ENCODE measurements around the gene GNA12. TPM values are rescaled to one million over a fixed set of nuclear protein-coding genes. Genes with fewer than 3 reads are reported as not detected.
"Not testable (repeated sequence)": the region's sequence is repeated elsewhere in the genome, so short reads cannot be mapped to it uniquely, and the experiment has no call there.

Gene GNA12
- total RNA-seq, 2 donors from 2014 or later, result 12.2 to 17.5 TPM

DNA sequence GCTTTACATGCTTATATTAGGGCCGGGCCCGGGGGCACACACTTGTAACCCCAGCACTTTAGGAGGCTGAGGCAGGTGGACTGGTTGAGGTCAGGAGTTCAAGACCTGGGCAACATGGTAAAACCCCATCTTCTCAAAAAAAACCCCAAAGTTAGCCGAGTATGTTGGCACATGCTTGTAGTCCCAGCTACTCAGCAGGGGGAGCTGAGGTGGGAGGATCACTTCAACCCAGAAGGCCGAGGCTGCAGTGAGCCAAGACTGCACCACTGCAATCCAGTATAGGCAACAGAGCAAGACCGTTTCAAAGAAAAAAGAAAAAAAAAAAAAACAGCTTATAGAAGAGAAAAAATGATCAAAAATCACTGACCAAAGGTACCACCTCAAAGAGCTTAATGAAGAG, 93.0 kb downstream of the GNA12 start:
- DNase-seq (no peak), ATAC-seq (no peak)
- Histone ChIP-seq H3K36me3 (replicated peaks in 1 of 2; ENCODE audit: insufficient read depth in 1 of 2, low read depth in 2 of 2) (no peaks in the 10 kb centered on the region), H3K27ac (no peak overlapping the region), H3K4me3 (no peak overlapping the region), H3K27me3 (no peaks in the 10 kb centered on the region), H3K4me1 (no peaks in the 10 kb centered on the region), H3K9me3 (no peaks in the 10 kb centered on the region)
- intact Hi-C loops (cut with DNase I), result no loop called here
- 59 to 63% methylated on average over 5 of the region's 5 CpGs for WGBS, 2 donors
- no peak for TF ChIP-seq POLR2A (IDR thresholded peaks at IDR 0.05)
- no peak for TF ChIP-seq CTCF (IDR thresholded peaks at IDR 0.05)

- intact Hi-C loops (cut with DNase I), result no loop called here
- DNase-seq (no peak), ATAC-seq (no peak)
- Histone ChIP-seq H3K27ac (no peak overlapping the region), H3K27me3 (no peaks in the 10 kb centered on the region), H3K9me3 (no peaks in the 10 kb centered on the region), H3K36me3 (replicated peaks in 1 of 2; ENCODE audit: insufficient read depth in 1 of 2, low read depth in 2 of 2) (no peaks in the 10 kb centered on the region), H3K4me3 (no peak overlapping the region), H3K4me1 (no peaks in the 10 kb centered on the region)
- no peak for TF ChIP-seq POLR2A (IDR thresholded peaks at IDR 0.05)
- no peak for TF ChIP-seq CTCF (IDR thresholded peaks at IDR 0.05)
- 87 to 91% methylated on average over 5 of the region's 5 CpGs for WGBS, 2 donors
Observed at GRCh38 chr7:2750004-2750407, 94.1 kb downstream of the GNA12 start.

- intact Hi-C loops (cut with DNase I); H3K9me3 ChIP-seq; H3K36me3 ChIP-seq (replicated peaks in 1 of 2; ENCODE audit: insufficient read depth in 1 of 2, low read depth in 2 of 2); ATAC-seq; H3K4me1 ChIP-seq; H3K4me3 ChIP-seq; DNase-seq; H3K27ac ChIP-seq; H3K27me3 ChIP-seq: not testable (repeated sequence)
Observed at GRCh38 chr7:2748684-2749083, 95.4 kb downstream of the GNA12 start.

DNA sequence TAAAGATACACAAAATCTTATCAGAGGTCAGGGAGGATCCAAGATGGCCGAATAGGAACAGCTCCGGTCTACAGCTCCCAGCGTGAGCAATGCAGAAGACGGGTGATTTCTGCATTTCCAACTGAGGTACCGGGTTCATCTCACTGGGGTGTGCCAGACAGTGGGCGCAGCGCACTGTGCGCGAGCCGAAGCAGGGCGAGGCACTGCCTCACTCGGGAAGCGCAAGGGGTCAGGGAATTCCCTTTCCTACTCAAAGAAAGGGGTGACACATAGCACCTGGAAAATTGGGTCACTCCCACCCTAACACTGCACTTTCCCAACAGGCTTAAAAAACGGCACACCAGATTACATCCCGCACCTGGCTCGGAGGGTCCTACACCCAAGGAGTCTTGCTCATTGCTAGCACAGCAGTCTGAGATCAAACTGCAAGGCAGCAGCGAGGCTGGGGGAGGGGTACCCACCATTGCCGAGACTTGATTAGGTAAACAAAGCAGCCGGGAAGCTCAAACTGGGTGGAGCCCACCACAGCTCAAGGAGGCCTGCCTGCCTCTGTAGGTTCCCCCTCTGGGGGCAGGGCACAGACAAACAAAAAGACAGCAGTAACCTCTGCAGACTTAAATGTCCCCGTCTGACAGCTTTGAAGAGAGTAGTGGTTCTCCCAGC, 100.5 kb downstream of the GNA12 start:
- DNase-seq; intact Hi-C loops (cut with DNase I); H3K9me3 ChIP-seq; H3K36me3 ChIP-seq (replicated peaks in 1 of 2; ENCODE audit: insufficient read depth in 1 of 2, low read depth in 2 of 2); H3K27ac ChIP-seq; H3K27me3 ChIP-seq; H3K4me3 ChIP-seq; ATAC-seq; H3K4me1 ChIP-seq: not testable (repeated sequence)
- 94 to 97% methylated on average over 14 to 20 of the region's 20 CpGs for WGBS, 2 donors

DNA sequence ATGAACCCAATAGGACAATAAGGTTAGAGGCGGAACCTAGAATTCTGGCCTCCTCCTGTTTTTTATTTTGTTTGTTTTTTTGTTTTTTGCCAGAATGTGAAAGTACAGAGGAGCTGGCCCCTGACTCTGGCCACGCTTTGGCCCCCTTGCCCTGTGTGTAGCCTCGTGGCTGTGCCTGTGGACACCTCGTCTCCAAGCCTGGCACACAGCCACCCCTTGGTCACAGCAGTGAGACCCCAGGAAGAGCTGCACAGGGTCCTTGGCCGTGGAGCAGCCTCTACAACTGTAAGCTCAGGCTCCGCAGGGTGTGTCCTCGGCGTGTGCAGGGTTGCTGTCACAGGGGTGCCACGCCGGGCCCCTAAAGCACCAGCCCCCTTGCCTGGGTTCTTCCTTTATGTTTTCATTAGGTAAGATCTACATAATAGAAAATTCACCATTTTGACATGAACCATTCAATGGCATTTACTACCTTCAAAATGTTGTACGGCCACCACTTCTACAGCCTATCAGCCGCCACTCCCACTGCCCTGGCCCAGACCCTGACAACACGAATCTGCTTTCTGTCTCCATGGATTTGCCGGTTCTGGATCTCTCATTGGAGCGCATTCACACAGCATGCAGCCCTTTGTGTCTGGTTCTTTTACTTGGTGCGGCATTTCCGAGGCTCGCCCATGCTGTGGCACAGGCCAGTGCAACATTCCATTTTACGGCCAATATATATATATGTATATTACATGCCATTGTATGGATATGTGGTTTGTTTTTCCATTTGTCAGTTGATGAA, 105.2 kb downstream of the GNA12 start:
- H3K36me3 ChIP-seq (replicated peaks in 1 of 2; ENCODE audit: insufficient read depth in 1 of 2, low read depth in 2 of 2), result no peaks in the 10 kb centered on the region
- WGBS, 2 donors, result 92 to 93% methylated on average over 19 of the region's 19 CpGs
- TF ChIP-seq POLR2A (IDR thresholded peaks at IDR 0.05) (no peak), CTCF (IDR thresholded peaks at IDR 0.05) (no peak)
- H3K4me3 ChIP-seq, result no peak overlapping the region
- no peaks in the 10 kb centered on the region for H3K4me1 ChIP-seq
- H3K27me3 ChIP-seq, result no peaks in the 10 kb centered on the region
- H3K9me3 ChIP-seq, result no peaks in the 10 kb centered on the region
- no peak for ATAC-seq
- no peak overlapping the region for H3K27ac ChIP-seq
- DNase-seq, result no peak
- intact Hi-C loops (cut with DNase I), result no loop called here
